ENCODE measurements around the gene RABEP1. TPM values are rescaled to one million over a fixed set of nuclear protein-coding genes. Genes with fewer than 3 reads are reported as not detected.

RABEP1 gene
- polyA plus RNA-seq, 1 experiment = 14.9 TPM

DNA sequence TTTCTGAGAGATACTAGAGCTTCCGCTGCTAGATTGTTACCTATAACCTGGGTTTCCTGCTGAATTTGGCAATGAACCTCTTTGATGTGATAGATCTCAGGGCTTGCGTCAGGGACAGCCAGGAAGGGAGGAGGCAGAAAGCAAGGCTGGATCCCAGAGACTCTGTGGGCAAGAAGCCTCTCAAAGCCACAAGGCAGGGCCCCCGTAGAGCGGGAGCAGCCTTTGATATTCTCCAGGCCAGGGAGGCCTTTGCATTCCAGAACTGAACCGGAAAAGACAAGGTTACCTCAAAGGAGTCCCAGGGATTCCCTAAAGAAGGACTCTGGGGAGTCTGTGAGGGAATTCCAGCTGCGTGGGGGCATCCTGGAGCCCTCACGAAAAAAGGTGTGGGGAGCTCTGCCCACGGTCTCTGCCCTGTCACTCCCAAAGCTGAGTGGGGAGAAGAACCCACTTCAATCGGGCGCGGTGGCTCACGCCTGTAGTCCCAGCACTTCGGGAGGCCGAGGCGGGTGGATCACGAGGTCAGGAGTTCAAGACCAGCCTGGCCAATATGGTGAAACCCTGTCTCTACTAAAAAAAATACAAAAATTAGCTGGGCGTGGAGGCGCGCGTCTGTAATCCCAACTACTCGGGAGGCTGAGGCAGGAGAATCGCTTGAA, 33.1 kb upstream of the RABEP1 start:
- TF ChIP-seq, protein P1, sequence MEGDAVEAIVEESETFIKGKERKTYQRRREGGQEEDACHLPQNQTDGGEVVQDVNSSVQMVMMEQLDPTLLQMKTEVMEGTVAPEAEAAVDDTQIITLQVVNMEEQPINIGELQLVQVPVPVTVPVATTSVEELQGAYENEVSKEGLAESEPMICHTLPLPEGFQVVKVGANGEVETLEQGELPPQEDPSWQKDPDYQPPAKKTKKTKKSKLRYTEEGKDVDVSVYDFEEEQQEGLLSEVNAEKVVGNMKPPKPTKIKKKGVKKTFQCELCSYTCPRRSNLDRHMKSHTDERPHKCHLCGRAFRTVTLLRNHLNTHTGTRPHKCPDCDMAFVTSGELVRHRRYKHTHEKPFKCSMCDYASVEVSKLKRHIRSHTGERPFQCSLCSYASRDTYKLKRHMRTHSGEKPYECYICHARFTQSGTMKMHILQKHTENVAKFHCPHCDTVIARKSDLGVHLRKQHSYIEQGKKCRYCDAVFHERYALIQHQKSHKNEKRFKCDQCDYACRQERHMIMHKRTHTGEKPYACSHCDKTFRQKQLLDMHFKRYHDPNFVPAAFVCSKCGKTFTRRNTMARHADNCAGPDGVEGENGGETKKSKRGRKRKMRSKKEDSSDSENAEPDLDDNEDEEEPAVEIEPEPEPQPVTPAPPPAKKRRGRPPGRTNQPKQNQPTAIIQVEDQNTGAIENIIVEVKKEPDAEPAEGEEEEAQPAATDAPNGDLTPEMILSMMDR (IDR thresholded peaks at IDR 0.05; ENCODE audit: insufficient read depth, low read depth, low read length) = no peak
- no peaks in the 10 kb centered on the region for H3K36me3 ChIP-seq (ENCODE audit: control insufficient read depth, insufficient read depth, low read length)
- no peaks in the 10 kb centered on the region for H3K27me3 ChIP-seq (ENCODE audit: control insufficient read depth, insufficient read depth, low read length)
- no peak overlapping the region for H3K4me3 ChIP-seq (ENCODE audit: low read depth, low read length)
- CTCF ChIA-PET = interaction anchor here (0.6 to 2.9 kb wide), 14 partner anchors 10 to 1187 kb away, joined by 3 to 28 read pairs (median 4); partner anchors contain the start of genes C1QBP, NUP88 and SCIMP
- POLR2A ChIA-PET = no interaction called here
- DNase-seq (ENCODE audit: low read depth) = no peak

- H3K4me3 ChIP-seq (ENCODE audit: low read depth, low read length) = no peak overlapping the region
- no peaks in the 10 kb centered on the region; the same call in 1 of the 2 replicates for H3K27me3 ChIP-seq (ENCODE audit: control insufficient read depth, insufficient read depth, low read length)
- POLR2A ChIA-PET = no interaction called here
- CTCF ChIA-PET = interaction anchor here (0.7 to 2.9 kb wide), 19 partner anchors 8 to 1186 kb away, joined by 3 to 28 read pairs (median 4); partner anchors contain the start of genes AIPL1, C1QBP, NUP88 and SCIMP
- no peaks in the 10 kb centered on the region for H3K36me3 ChIP-seq (ENCODE audit: control insufficient read depth, insufficient read depth, low read length)
- peak; percentile 19 for DNase-seq (ENCODE audit: low read depth)
- TF ChIP-seq, protein P1 (IDR thresholded peaks at IDR 0.05; ENCODE audit: insufficient read depth, low read depth, low read length) = peak; percentile 66
These were observed 32.5 kb upstream of the RABEP1 start for GRCh38 chr17:5249615-5250014.

DNA sequence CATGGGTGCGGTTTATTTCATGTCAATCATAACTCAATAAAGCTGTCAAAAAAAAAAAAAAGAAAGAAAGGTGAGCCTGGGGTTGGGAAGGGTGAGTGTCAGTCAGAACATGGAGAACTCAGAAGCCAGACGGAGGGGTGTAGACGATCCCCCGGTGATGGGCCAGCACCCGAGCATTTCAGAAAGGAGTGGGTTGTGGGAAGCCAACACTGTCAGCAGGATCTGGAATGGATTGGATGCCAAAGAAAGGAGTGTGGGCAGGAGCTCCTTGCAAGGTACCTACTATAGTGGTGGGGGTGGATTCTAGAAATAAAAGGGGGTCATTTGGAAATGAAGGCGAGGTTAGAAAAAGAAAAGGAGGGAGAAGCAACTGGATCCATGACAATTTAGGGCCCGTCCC, 27.7 kb upstream of the RABEP1 start:
- POLR2A ChIA-PET = no interaction called here
- no peaks in the 10 kb centered on the region for H3K36me3 ChIP-seq (ENCODE audit: control insufficient read depth, insufficient read depth, low read length)
- CTCF ChIA-PET = interaction anchor here (0.9 kb wide), 1 partner anchor 18 kb away, joined by 3 read pairs; no protein-coding TSS in a partner anchor
- no peak overlapping the region for H3K4me3 ChIP-seq (ENCODE audit: low read depth, low read length)
- H3K27me3 ChIP-seq (ENCODE audit: control insufficient read depth, insufficient read depth, low read length) = no peaks in the 10 kb centered on the region; the same call in 1 of the 2 replicates
- no peak for DNase-seq (ENCODE audit: low read depth)
- TF ChIP-seq, protein P1 (IDR thresholded peaks at IDR 0.05; ENCODE audit: insufficient read depth, low read depth, low read length) = no peak

DNA sequence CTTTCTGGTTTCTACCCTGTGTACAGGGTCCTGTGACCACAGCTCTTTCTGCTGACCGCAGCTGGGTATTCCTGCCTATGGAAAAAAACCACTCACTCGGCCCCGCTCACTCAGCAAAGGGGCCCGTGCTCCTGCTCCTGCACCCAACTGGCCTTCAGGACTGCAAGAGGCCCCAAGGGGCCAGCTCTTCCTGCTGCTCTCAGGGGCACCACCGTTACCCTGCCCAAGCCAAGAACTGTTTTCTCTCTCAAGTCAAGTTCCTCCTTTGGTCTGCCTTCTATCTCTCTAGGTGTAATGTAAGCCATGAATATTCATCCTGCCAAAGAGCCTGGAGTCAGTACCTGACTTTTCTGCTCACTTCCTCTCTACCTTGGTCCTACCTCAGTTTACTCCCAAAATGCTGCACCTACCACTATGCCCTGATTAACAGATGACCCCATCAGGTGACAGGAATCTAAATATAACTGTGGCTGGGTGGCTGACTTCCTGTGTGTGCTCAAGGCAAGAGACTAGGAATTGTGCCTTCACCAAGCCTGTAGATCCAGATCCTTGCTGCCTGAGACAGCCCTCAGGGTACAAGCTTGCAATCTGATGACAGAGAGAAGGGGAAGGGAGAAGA, 27.1 kb upstream of the RABEP1 start:
- no peaks in the 10 kb centered on the region; the same call in 1 of the 2 replicates for H3K27me3 ChIP-seq (ENCODE audit: control insufficient read depth, insufficient read depth, low read length)
- ChIA-PET POLR2A (no interaction called here), CTCF (interaction anchor here (0.9 kb wide), 1 partner anchor 17 kb away, joined by 3 read pairs; no protein-coding TSS in a partner anchor)
- TF ChIP-seq, protein P1 (IDR thresholded peaks at IDR 0.05; ENCODE audit: insufficient read depth, low read depth, low read length) = no peak
- H3K4me3 ChIP-seq (ENCODE audit: low read depth, low read length) = no peak overlapping the region
- DNase-seq (ENCODE audit: low read depth) = no peak
- H3K36me3 ChIP-seq (ENCODE audit: control insufficient read depth, insufficient read depth, low read length) = no peaks in the 10 kb centered on the region

DNA sequence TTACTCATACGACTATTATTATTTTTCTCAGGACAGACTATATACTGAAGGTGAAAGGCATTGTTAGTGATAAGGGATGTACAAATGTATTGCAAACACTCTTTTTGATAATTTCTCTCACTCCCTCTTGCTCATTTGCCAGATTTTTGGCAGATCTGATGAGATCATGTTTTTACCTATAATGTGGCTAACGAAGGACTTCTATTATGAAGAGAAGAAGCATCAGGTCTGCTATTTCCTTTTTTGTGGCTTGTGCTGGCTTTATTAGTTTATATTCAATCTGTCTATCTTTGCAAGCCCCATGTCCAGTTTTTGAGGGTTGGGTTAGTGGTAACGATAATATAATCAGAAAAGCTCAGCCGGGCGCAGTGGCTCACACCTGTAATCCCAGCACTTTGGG, 25.0 kb upstream of the RABEP1 start:
- no peak overlapping the region for H3K4me3 ChIP-seq (ENCODE audit: low read depth, low read length)
- TF ChIP-seq, protein P1 (IDR thresholded peaks at IDR 0.05; ENCODE audit: insufficient read depth, low read depth, low read length) = no peak
- DNase-seq (ENCODE audit: low read depth) = no peak
- H3K27me3 ChIP-seq (ENCODE audit: control insufficient read depth, insufficient read depth, low read length) = no peaks in the 10 kb centered on the region; the same call in 1 of the 2 replicates
- CTCF ChIA-PET = no interaction called here
- POLR2A ChIA-PET = no interaction called here
- H3K36me3 ChIP-seq (ENCODE audit: control insufficient read depth, insufficient read depth, low read length) = no peaks in the 10 kb centered on the region
